ENCODE measurements around the gene MMP15.
"Not testable (repeated sequence)": the region's sequence is repeated elsewhere in the genome, so short reads cannot be mapped to it uniquely, and the experiment has no call there.

The MMP15 gene

DNA sequence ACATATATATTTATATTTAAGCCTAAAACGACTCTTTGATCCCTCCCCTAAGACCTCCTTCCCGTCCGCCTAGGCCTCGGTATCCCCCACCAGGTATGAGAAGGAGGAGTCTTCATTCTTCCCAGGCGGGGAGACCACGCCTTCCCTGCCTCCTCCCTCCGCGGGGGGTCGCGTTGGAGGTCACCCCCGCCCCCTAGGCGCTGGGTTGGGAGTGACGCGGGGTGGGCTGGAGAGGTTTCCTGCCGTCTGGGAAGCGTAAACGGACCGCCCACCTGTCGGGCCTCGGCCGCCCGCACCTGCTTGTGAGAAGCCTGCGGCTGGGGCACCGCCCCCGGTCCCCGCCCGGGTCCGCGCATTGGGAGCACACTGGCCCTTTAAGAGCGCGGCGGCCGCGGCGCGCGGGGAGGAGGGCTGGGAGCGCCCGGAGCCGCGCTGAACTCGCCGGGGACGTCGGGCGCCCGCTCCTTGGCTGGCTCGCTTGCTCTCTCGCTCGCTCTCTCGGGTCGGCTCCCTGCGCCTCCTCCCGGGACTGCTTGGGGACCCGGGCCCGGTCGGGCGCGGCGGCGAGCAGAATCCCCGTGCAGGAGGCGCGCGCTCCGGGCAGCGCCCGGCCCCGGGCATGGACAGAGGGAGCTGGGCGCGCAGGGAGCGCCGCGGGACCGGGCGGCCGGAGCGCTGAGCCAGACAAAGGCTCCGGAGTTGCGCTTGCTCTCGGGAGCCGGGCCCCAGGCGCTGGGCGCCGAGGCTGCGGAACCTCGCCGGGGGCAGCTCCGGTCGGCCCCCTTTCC is at the start of gene MMP15:
Gene MMP15 (plus strand): TSS at position 404 of the 788 bp plus-strand sequence. CDS start 597 bp downstream, outside the sequence.
- DNase-seq, result peak; percentile 72

- no peak for DNase-seq
Observed at GRCh38 chr16:57976331-57976796, 49.2 kb upstream of the MMP15 start.

- DNase-seq, result no peak
Observed at GRCh38 chr16:57977418-57978069, 48.0 kb upstream of the MMP15 start.

DNA sequence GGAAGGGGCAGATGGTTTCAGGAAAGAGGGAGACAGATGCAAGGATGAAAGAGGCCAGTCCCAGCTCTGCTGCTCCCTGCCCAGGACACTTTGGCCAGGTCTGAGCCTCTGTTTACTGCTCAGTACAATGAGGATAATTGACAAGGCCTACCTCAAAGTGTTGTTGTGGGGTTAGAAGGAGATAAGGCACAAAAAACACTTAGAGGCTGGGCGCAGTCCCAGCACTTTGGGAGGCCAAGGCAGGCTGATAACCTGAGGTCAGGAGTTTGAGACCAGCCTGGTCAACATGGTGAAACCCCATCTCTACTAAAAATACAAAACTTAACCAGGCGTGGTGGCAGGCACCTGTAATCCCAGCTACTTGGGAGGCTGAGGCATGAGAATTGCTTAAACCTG is 47.5 kb upstream of the MMP15 start:
- not testable (repeated sequence) for DNase-seq

GRCh38 chr16:57979006-57979585 is 46.5 kb upstream of the MMP15 start:
- no peak for DNase-seq

DNA sequence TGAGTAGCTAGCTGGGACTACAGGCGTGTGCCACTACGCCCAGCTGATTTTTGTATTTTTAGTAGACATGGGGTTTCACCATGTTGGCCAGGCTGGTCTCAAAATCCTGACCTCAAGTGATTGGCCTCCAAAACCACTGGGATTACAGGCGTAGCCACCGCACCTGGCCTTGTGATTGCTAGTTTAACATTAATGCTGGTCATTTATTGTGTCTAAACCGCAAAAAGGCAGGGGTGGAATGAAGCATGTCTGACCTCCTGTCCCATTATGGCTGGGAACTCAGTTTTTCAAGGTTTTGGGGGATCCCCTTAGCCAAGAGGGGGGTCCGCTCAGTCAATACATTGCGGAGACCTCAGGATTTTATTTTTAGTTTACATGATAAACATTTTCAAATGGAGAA is 43.9 kb upstream of the MMP15 start:
- DNase-seq, result no peak

DNA sequence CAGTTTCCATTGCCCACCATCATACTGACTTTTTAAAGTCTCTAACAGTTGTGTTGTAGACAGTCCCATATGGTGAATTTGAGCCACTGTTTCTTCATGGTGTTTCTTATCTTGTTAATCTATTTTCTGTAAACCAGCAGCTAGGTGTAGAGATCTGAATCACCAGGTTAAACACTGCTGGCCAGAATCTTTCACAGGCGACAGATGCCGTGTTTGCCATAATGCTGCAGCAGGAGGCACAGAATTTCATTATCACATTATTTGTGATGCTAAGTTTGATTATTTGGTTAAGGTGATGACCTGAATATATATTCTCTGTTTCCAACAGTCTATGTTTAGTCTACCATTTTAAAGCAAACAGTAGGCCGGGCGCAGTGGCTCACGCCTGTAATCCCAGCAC is 43.2 kb upstream of the MMP15 start:
- no peak for DNase-seq

GRCh38 chr16:57984443-57985203 is 40.9 kb upstream of the MMP15 start:
- peak; percentile 94 for DNase-seq

GRCh38 chr16:57985204-57986181 is 40.1 kb upstream of the MMP15 start:
- DNase-seq, result no peak

DNA sequence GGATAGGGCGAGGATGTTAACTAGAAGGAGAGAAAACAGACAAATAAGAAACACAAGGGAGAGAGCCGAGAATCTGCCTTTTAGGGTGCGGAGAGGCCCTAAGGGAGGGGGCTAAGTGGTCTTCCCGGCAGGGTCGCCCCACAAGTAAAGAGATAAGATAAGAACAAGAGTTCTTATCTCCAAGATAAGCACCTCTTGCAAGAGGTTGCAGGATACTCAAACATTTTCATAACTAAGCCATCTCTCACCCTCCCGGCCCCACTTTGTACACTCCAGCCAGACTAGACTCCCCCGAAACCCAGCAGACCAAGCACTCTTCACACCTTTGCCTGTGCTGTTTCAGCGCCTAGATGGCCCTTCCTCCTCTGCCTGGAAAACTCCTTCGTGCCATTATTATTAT is 39.4 kb upstream of the MMP15 start:
- no peak for DNase-seq

DNA sequence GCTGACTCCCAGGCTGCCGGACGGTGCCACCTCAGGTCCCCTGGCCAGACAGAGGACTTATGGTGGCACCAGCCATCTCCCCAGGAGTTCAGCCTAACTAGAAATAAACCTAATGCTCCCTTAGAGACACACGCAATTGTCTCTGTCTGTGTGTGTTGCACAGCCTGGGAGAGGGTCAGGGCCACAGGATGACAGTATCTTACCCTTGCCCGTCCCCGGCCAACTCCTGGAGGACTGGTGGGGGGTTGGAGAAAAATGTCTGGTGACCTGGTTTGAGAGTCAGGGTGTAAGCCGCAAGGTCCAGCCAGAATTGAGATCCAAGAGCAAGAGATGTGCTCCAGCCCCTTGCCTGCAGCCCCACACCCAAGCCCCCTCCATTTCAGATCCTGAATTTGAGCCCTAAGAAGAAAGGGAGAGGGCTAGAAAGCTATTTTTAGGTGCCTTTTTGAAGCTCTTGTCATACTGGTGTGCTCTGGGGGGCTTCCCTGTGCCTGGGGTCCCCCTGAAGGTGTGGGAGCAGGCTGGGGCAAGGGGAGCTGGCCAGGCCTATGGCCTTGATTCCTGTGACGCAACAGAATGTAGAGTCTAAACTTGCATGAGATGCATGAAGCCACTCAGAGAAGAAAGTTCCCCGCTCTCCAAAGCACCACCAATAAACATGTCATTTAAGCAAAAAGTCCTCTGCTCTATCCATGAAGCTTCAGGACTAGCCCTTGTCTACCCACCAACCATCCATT is 37.9 kb upstream of the MMP15 start:
- DNase-seq, result no peak

GRCh38 chr16:57988929-57989328 is 36.6 kb upstream of the MMP15 start:
- DNase-seq, result no peak

DNA sequence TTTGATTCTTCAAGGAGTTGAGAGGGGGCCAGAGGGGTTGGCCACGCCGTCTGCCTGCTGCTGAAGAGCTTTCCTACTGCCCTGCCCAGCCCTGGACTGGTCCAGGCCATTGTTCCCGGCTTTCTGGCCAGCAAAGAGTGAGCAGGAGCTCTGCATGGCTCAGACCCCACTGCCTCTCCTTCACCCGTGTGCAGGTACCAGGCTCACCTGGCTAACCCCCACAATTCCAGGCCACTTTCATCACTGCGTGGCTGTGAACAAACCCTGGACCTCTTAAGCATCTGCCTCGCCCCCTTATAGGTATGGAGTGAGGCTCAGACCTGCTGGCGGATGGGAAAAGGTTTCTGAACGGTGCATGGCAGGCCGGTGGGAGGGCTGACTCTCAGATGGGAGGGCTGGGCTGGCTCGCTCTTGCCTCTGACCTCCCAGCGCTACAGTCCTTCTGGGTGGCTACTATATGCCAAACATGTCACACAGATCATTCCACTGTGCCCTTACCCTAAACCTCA is 33.9 kb upstream of the MMP15 start:
- no peak for DNase-seq

- no peak for DNase-seq
Observed at GRCh38 chr16:57992084-57992483, 33.5 kb upstream of the MMP15 start.

- DNase-seq, result no peak
Observed at GRCh38 chr16:57993438-57993837, 32.1 kb upstream of the MMP15 start.

DNA sequence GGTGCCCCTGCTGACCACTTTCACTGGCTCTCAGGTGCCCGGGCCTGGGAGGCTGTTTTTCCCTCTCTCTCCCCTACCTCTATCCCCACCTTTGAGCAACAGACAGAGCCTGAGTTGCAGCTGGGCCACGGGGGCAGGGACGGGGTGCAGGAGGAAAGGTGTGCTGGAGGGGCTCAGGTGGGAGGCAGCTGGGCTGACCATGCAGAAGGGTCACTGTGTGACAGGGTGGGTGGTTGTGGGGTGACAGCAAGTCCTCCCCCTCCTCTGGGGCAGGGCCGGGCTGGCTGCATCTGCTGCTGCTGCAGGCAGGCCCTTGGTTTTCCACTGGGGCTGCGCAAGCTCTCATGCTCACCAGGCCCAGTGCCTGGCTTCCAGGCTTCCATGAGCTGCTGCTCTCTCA is 31.7 kb upstream of the MMP15 start:
- DNase-seq, result no peak

- DNase-seq, result no peak
Observed at GRCh38 chr16:57994361-57994760, 31.2 kb upstream of the MMP15 start.

DNA sequence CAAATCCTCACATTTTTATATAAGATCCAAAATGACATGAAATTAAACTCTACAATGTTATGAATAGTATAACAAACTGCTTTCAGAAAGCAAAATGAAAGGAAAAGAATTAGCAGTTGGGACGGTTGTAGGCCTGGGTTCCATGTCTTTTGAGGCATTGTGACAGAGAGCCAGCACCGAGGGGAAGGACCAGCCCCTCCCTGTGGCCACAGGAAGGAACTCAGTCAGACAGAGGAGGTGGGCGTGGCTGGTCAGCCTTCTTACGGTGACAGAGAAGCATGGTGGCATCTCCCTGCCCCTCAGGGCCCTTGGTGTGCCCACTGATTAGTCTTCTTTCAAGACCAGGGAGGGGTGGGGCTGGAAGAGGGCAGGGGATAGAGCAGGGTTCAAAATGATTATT is 30.8 kb upstream of the MMP15 start:
- peak; percentile 60 for DNase-seq

GRCh38 chr16:57995721-57996405 is 29.7 kb upstream of the MMP15 start:
- no peak for DNase-seq

GRCh38 chr16:57996406-57997175 is 29.0 kb upstream of the MMP15 start:
- DNase-seq, result no peak
